Keratinocyte (primary cell): Measurements from ENCODE around the gene PSRC1. TPM values are rescaled to one million over a fixed set of nuclear protein-coding genes. Genes with fewer than 3 reads are reported as not detected.

Experiments
- DNase-seq: peaks from one replicate; pipeline ENCODE4 v3.0.0-alpha.2; 2011; ENCODE audit warnings: low read depth, missing footprints, low spot score
- FAIRE-seq: peaks from 2 replicates; lab custom pipeline; 2011; peaks lifted over from hg19 to GRCh38; lab: Jason Lieb, UNC
- H2AFZ ChIP-seq: 2 replicates; pipeline ENCODE4 v1.6.0; 2012; ENCODE audit warnings: low read length, control low read depth, inconsistent platforms; ENCODE audit not compliant: control insufficient read depth
- H3K27ac ChIP-seq: 2 replicates; pipeline ENCODE4 v1.5.1; 2011; ENCODE audit warnings: low read length; ENCODE audit not compliant: control insufficient read depth, insufficient read depth
- H3K27me3 ChIP-seq: 3 replicates; pipeline ENCODE4 v1.6.0; 2011; ENCODE audit warnings: low read length; ENCODE audit not compliant: control insufficient read depth, insufficient read depth; ENCODE audit errors: extremely low read depth
- H3K36me3 ChIP-seq, 2 experiments: 2 replicates in 1 of 2; 3 replicates in 1 of 2; pipeline ENCODE4 v1.5.1; 2011; ENCODE audit warnings: low read length in 2 of 2, mild to moderate bottlenecking in 1 of 2; ENCODE audit not compliant: control insufficient read depth in 2 of 2, insufficient read depth in 2 of 2; ENCODE audit errors: extremely low read depth in 1 of 2
- H3K4me1 ChIP-seq: 3 replicates; pipeline ENCODE4 v1.5.1; 2011; ENCODE audit warnings: low read length; ENCODE audit not compliant: control insufficient read depth, insufficient read depth; ENCODE audit errors: extremely low read depth
- H3K4me2 ChIP-seq: 3 replicates; pipeline ENCODE4 v1.6.0; 2011; ENCODE audit warnings: low read depth, low read length; ENCODE audit not compliant: control insufficient read depth, insufficient read depth; ENCODE audit errors: extremely low read depth
- H3K4me3 ChIP-seq, 3 experiments: fragments of 200-600 bp in 1 of 3; sonication (generic) in 1 of 3; 2 replicates in 2 of 3; 3 replicates in 1 of 3; pipeline ENCODE4 v1.5.1; 2011 to 2016; ENCODE audit warnings: low read length in 3 of 3, mild to moderate bottlenecking in 3 of 3, control low read depth in 2 of 3, inconsistent platforms in 1 of 3, low read depth in 1 of 3, mixed read lengths in 1 of 3, mixed run types in 1 of 3, moderate library complexity in 1 of 3; ENCODE audit not compliant: control insufficient read depth in 2 of 3, insufficient read depth in 2 of 3; ENCODE audit errors: extremely low read depth in 1 of 3
- H3K79me2 ChIP-seq: 2 replicates; pipeline ENCODE4 v1.6.0; 2012; ENCODE audit warnings: low read length; ENCODE audit not compliant: control insufficient read depth, insufficient read depth
- H3K9ac ChIP-seq: 3 replicates; pipeline ENCODE4 v1.6.0; 2011; ENCODE audit warnings: low read length; ENCODE audit not compliant: control insufficient read depth, insufficient read depth; ENCODE audit errors: extremely low read depth
- H3K9me1 ChIP-seq: 3 replicates; pipeline ENCODE4 v1.6.0; 2011; ENCODE audit warnings: low read length; ENCODE audit not compliant: control insufficient read depth, insufficient read depth; ENCODE audit errors: extremely low read depth
- H3K9me3 ChIP-seq: 2 replicates; pipeline ENCODE4 v1.5.1; 2012; ENCODE audit warnings: low read depth, low read length; ENCODE audit not compliant: control insufficient read depth
- H4K20me1 ChIP-seq: 3 replicates; pipeline ENCODE4 v1.6.0; 2011; ENCODE audit warnings: low read length; ENCODE audit not compliant: control insufficient read depth, insufficient read depth; ENCODE audit errors: extremely low read depth
- CTCF ChIP-seq, 3 experiments: IDR thresholded peaks in 1 of 3; conservative IDR thresholded peaks in 1 of 3; optimal IDR thresholded peaks in 1 of 3; 2 replicates in 2 of 3; 3 replicates in 1 of 3; pipeline versions ENCODE3 to v1.5.1; 2011; ENCODE audit warnings: low read length in 3 of 3, mild to moderate bottlenecking in 3 of 3, moderate library complexity in 2 of 3, control low read depth in 1 of 3, inconsistent platforms in 1 of 3; ENCODE audit not compliant: insufficient read depth in 2 of 3; ENCODE audit errors: extremely low read depth in 1 of 3
- EZH2 ChIP-seq: IDR thresholded peaks from one replicate; pipeline ENCODE4 v1.6.1; 2012; ENCODE audit warnings: inconsistent platforms, mild to moderate bottlenecking, low read length, moderate library complexity
- dilution Hi-C: fragments of 300-500 bp; cut with MboI; formaldehyde crosslinking; loops from one replicate; pipeline ENCODE4 v1.7.0; 2020; ENCODE audit warnings: low sequenced_read_pairs; ENCODE audit not compliant: extremely low pct_ligation_motif_present
- polyA plus RNA-seq, 5 experiments: library from polyadenylated mRNA; depleted of rRNA in 3 of 5; stranded (reverse) in 3 of 5; stranded (forward) in 1 of 5; unstranded in 1 of 5; fragments of >200 nt; gene quantifications; 1 replicate in 1 of 5; 2 replicates in 3 of 5; 3 replicates in 1 of 5; pipeline versions ENCODE4 v1.2.1 to v1.2.3, GENCODE V29; 2011 to 2012; ENCODE audit warnings: missing spikeins in 2 of 5, low read depth in 1 of 5, low replicate concordance in 1 of 5

Gene PSRC1
- polyA plus RNA-seq, 1 donor (not counting 4 experiments of a cell fraction or from before 2014, with no cell fraction given) = 10.2 TPM

GRCh38 chr1:109298666-109299557 lies 16.0 kb upstream of the PSRC1 start:
- H3K9me3 ChIP-seq = no peaks in the 10 kb centered on the region
- no peaks in the 10 kb centered on the region for H3K27me3 ChIP-seq
- no peak overlapping the region for H3K4me3 ChIP-seq
- peak overlapping the region; percentile 51 for H3K4me2 ChIP-seq
- dilution Hi-C loops = no loop called here
- peak overlapping the region; percentile 75 for H2AFZ ChIP-seq
- H3K36me3 ChIP-seq = no peaks in the 10 kb centered on the region
- H3K4me1 ChIP-seq = peaks cover 29% of the 10 kb centered on the region
- no peaks in the 10 kb centered on the region for H4K20me1 ChIP-seq
- H3K79me2 ChIP-seq = no peaks in the 10 kb centered on the region
- FAIRE-seq = peak; percentile 88
- DNase-seq = no peak
- no peak for TF ChIP-seq EZH2
- no peak for TF ChIP-seq CTCF (optimal IDR thresholded peaks at IDR 0.05 in 1 of 3, IDR thresholded peaks at IDR 0.05 in 1 of 3, conservative IDR thresholded peaks at IDR 0.05 in 1 of 3; ENCODE audit: extremely low read depth in 1 of 3, insufficient read depth in 2 of 3, low read length in 3 of 3)
- no peak overlapping the region for H3K9ac ChIP-seq
- H3K27ac ChIP-seq = no peak overlapping the region
- H3K9me1 ChIP-seq = peaks cover 3% of the 10 kb centered on the region

- peak overlapping the region; percentile 58 for H2AFZ ChIP-seq
- H3K9me3 ChIP-seq = no peaks in the 10 kb centered on the region
- no peaks in the 10 kb centered on the region for H3K36me3 ChIP-seq
- no peak for TF ChIP-seq EZH2
- no peak for TF ChIP-seq CTCF (optimal IDR thresholded peaks at IDR 0.05 in 1 of 3, IDR thresholded peaks at IDR 0.05 in 1 of 3, conservative IDR thresholded peaks at IDR 0.05 in 1 of 3; ENCODE audit: extremely low read depth in 1 of 3, insufficient read depth in 2 of 3, low read length in 3 of 3)
- H3K27me3 ChIP-seq = no peaks in the 10 kb centered on the region
- FAIRE-seq (no peak), DNase-seq (no peak)
- H3K4me3 ChIP-seq = no peak overlapping the region
- H3K27ac ChIP-seq = no peak overlapping the region
- H4K20me1 ChIP-seq = no peaks in the 10 kb centered on the region
- dilution Hi-C loops = no loop called here
- no peak overlapping the region for H3K9ac ChIP-seq
- H3K4me2 ChIP-seq = peak overlapping the region; percentile 32
- no peaks in the 10 kb centered on the region for H3K79me2 ChIP-seq
- H3K4me1 ChIP-seq = peaks cover 30% of the 10 kb centered on the region
- peaks cover 3% of the 10 kb centered on the region for H3K9me1 ChIP-seq
These were observed 13.8 kb upstream of the PSRC1 start for GRCh38 chr1:109296782-109297181.
